HG02870 (cell line): ENCODE results near the gene KCNQ4.

Source experiments
- ATAC-seq: cut with Tn5 transposase; IDR thresholded peaks from one replicate; pipeline ENCODE4 v1.9.1; 2021; ENCODE audit warnings: mild to moderate bottlenecking, moderate library complexity; ENCODE audit not compliant: unreplicated experiment

KCNQ4 gene

DNA sequence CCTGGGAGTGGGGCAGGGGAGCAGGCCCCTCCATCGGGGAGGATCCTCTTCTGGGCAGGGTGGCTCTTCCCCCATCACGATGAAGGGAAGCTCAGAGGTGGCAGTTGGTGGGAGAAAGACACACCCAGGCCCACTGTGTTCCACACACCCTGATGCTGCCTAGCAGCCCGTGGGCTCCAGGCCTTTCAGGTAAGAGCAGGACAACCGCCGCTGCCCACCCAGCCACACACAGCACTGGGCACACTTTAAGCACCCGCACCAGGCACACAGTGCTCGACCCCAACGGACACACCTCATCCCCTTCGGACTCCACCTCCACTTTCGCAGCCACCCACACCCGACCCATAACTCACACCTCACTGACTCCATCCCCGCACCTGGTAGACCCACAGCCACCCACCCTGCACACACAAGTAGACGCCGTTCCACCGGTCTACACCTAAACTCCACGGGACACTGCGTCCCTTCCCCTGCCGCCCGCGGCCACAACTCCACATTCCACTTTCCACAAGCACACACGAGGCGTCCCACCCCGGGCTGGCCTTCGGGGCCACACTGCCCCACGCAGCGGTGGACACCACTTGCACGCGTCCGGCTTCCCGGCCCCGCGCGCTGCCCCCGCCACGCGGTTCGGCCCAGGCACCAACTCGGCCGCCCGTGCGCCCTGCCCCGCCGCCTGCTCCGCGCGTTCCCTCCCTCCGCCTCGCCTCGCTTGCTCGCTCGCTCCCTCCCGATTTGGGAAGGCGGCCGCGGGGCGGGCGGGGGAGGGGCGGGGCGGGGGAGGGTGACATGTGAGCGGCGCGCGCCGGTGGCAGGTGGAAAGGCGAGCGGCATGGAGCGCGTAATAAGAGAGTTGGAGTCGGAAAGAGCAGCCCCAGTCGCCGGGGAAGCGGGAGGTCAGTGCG lies at the start of gene KCNQ4:
Gene KCNQ4 (plus strand): TSS at position 787 of the 905 bp plus-strand sequence. CDS start 307 bp downstream, outside the sequence.
- no peak for ATAC-seq

DNA sequence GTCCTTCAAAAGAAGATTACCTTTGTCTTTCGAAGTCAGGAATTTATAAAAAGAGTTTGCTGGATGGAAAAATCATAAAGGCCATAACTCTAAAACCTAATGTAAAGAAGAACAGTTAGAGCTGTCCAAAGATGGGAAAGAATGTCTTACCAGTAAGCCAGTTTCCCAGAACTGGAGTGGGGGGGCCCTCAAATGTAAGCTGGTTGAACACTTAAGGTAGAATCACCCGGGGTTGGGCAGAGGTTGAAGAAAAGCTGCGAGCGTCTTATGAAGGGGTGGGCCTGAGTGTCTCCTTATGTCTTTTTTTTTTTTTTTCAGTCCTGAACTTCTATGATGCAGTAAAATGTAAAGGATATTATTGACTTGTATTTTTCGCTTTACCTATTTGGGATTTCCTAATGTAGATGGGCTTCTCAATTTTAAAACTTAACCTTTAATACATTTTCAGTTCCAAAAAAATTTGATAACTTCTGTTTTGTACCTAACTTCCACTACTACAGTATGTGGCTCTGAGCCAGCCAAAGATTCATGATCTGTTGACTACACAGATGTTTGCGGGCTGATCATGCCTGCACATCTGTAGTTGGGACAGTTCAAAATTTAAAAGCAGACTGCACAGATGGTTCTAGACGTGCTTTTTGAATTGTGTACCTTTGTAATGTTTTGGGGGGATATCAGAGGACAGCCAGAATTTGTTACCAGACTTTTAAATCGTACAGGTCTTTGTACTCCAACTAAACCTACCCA lies 48.5 kb upstream of the KCNQ4 start:
- no peak for ATAC-seq

DNA sequence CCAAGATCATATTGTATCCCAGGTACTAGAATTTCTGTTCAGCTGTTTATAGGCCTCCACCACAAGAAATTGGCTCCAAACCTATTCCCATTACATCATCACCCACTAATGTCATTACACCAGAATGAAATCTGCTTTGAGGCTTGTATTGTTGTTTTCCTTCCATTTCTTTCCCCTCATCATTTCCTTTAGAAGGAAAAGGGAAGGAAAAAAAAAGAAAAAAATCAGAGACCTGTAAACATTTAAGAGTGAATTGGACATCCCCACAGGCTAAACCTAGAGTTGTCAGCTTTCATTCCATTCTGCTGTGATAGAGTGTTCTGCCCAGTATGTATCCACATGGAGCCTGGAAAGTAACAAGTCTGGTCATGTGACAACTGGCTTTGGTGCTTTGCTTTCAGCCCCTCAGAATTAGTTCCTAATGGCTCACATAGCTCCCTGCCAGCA lies 47.5 kb upstream of the KCNQ4 start:
- ATAC-seq, result no peak

DNA sequence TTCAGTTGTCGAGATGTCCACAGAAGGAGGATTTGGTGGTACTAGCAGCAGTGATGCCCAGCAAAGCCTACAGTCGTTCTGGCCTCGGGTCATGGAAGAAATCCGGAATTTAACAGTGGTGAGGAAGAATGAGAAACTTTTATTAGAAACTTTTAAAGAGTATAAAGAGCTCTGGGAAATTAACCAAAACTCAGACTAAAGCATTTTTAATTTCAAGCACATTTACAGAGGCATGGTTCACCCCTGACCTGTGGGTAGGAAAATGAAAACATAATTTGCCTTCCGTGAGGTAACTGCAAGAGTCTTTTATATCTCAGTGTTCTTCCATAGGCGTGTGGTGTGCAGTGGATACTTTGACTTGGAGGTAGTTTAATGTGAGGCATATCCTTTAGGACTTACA lies 44.8 kb upstream of the KCNQ4 start:
- no peak for ATAC-seq

DNA sequence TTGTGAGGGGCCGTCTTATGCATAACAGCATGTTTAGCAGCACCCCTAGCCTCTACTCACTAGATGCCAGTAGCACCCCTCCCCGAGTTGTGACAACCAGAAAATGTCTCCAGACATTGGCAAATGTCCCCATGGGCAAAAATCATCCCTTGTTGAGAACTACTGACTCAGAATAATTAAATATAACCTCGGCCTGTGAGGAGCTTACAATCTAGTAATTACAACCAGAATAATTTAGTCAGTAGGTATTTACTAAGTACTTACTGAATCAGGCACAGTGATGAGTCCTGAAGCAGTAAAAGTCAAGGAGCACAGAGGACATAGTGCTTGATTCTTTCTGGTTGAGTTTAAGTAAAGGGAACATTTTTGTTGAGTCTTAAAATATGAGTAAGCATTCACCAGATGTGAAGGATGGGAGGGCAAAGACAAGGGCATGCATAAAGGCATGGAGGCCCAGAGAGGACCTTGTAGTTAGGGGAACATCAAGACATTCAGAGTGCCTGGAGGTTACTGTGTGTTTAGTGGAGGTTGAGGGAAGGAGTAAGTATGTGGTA lies 44.1 kb upstream of the KCNQ4 start:
- ATAC-seq, result no peak

DNA sequence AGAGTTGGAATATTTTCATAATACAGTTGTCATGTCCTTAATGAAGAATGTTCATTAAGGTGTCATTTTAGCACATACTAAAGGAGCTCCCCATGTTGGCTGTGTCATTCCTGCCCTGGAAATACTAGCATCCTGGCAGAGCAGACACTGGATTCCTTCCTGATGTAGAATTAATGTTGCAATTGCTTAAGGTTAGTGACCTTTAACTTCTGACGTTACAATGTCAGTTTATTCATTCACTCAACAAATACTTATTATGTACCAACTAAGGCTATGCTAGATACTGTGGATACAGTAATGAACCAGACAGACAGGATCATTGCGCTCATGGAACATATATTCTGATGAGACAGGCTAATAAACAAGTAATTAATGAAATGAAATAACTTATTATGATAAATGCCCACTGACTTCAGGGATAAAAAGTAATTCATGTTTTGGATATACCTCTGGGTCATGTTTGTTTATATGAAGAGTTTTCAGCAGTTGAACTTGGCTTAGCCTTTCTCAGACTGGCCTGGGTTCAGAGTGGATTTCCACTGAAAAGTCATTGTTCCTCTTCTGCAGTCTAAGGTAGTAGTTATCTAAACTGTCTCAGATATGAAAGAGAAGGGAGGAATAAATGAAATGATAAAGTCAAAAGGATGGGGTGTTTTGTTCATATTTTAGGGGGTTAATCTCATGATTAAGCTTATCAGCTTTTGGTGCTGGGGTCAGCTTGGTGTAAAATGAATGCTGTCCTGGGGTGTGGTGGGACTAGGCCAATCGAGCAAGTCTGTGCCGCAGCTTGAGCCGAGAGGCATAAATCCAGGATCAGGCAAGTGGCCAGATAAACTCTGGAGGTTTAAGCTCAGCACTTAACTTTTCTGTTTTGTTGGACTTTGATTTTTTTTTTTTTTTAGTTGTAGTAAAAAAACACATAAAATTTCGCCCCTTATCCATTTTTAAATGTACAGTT lies 43.3 kb upstream of the KCNQ4 start:
- no peak for ATAC-seq

DNA sequence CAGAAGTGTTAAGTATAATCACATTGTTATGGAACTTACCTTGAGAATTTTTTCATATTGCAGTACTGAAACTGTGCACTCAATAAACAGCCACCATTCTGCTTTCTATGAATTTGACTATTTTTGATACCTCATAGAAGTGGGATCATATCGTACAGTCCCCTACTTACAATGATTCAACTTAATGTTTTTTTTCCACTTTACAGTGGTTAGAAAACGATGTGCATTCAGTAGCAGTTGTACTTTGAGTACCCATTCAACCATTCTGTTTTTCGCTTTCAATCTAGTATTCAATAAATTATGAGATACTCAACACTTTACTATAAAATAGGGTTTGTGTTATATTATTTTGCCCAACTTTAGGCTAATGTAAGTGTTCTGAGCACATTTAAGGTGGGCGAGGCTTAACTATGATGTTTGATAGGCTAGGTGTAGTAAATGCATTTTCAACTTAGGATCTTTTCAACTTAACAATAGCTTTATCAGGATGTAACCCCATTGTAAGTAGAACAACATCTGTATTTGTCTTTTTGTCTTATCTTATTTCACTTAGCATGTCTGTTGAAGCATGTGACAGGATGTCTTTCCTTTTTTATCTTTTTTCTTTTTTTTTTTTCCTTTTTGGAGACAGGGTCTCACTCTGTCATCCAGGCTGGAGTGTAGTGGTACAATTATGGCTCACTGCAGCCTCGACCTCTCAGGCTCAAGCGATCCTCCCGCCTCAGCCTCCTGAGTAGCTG lies 42.4 kb upstream of the KCNQ4 start:
- no peak for ATAC-seq

DNA sequence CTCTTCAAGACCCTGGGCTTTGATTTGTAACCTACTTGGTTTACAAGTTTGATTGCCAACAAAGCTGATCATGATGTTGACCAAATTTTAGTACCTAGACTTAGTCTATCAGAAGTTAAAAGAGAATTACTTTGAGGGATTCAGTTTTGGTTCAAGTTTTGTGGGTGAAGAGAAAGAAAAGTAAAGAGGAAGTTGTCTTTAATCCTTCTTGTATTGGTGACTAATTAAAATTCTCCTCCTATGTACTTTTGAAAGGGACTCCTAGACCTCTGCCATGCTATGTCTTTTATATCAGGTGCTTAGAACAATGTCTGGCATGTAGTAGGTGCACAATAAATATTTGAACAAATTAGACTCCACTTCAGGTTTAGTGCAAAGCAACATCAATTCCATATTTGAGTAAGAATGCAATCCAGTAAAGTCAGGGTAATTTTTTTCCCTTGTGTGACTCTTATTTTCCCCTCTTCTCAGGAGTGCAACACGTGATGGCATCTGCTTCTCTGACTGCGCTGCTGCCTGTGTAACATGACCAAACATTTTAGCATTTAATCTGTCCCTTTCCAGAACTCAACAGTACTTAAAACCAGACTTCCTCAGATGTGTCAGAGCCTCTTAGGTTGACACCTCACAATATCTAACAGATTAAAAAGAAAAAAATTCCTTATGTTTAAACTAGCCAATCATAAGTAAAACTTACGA lies 41.1 kb upstream of the KCNQ4 start:
- no peak for ATAC-seq

DNA sequence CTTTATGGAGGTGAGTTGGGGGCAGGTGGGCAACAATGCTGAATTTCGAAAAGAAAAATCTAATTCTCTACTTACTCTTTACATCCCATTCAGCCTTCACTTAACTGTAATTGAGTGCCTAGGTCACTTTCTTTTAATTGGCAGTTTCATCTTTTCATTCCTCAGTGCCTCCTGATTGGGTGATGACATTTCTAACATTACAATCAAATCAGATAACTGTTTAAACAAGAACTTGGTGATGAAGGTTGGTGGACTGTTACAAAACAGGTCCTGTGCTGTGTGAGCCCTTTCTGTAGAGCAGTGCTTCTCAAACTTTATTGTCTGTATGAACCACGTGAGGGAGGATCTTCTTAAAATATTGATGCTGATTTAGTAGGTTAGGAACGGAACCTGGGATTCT lies 40.1 kb upstream of the KCNQ4 start:
- no peak for ATAC-seq

DNA sequence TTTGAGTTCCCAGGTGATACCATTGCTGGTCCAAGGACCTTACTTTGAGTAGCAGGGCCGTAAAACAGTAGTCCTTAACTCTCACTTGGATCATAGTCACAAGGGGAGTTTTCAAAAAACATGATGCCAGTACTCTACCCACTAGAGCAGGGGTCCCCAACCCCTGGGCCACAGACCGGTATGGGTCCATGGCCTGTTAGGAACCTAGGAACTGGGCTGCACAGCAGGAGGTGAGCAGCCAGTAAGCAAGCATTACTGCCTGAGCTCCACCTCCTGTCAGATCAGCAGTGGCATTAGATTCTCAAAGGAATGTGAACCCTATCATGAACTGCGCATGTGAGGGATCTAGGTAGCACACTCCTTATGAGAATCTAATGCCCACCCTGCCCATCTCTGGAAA lies 39.7 kb upstream of the KCNQ4 start:
- no peak for ATAC-seq

DNA sequence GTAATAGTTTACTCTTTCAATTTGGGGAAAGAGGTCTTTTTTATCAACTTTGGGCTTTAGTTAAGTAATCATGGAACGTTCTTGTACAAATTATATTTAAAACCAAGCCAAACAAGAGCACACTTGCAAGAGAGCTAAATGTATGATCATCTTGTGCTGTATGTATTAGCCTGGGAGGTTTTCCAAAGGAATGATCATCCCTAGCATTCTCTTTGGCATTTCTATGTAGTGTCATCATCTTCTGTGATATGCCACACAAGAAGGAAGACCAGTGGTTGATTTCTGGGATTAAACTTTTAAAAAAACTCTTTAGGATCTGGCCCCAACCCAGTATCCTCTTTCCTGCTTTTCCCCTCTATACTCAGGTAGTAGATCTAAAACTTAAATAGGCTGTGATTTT lies 38.4 kb upstream of the KCNQ4 start:
- ATAC-seq, result no peak

DNA sequence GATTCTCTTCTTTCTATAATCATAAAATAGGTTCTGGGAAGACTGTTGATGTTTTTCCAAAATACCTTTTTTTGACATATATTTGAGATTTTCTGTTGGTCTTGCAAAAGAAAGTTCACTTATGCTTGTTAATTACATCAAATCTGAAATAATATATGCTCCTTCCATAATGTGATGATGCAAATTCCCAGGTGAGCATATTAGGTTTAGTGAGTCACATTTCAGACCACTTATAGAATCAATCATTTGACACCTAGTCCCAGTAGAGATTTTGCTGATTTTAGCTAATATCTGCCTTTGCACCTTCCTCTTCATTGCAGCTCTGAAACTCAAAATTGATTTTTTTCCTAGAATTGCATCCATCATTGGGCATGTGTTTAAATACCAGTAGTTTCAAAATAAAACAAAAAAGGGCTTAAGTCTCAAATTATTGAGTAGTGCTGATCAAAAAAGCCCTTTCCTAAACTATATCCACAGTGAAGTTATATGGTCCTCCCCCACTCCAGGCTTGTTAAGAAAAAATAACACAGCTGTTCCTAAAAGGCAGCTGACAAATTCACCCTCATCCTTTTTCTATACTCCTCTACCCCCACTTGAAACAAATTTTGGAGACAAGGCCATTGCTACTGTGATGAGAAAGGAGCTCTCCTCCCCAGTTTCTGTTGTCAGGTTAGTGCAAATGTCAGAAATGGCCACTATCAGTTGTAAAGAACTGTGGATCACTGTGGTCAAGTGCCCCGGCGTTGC lies 37.1 kb upstream of the KCNQ4 start:
- no peak for ATAC-seq

DNA sequence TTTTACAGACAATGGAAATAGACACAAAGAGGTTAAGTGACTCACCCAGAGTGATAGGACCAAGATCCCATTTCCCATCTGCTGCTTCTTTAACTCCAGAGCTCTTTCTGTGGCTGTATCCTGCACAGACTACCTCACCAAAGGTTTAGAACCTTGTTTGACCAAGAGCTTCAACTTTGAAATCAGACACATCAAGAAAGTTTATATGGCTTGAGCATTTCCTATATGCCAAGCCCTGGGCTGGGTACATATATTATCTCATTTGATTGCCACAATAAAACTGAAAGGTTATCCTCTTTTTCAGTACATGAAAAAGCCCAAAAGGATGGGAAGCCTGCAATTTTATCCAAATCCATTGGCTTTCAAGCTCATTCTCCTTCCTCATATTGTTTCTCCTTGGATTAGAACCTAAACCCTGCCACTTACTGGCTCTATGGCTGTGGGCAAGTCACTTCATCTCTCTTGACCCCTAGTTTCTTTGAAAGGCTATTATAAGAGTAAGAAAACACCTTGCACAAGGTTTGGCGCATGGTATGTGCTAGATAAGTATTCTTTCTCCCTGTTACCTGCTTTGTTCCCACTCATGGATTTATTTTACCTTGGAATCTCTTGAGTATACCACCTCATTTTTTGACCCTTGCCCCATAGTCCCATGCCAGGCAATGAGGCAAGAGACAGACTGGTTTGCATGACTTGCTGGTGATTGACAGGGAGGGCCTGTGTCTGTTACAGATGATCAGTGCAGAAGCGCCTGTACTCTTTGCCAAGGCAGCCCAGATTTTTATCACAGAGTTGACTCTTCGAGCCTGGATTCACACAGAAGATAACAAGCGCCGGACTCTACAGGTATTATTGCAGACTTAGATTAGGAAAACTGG lies 34.5 kb upstream of the KCNQ4 start:
- ATAC-seq, result no peak

DNA sequence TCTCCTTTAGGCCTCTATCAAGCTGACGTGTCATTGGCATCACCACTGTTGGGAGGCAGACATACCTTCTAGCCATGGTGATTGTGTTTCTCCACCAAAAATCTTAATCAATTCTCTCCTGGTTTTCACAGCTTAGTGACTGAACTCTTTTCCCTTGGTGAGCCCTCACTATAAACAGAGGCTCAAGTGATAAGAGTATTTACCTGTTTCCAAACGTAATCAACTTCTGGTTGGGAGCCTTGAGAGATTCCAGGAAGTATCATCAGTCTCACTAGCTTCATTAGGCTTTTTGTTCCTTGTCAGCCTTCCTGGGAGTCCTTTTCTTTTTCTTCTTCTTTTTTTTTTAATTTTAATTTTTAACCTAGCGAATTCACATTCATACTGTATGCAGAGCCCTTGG lies 33.8 kb upstream of the KCNQ4 start:
- no peak for ATAC-seq

DNA sequence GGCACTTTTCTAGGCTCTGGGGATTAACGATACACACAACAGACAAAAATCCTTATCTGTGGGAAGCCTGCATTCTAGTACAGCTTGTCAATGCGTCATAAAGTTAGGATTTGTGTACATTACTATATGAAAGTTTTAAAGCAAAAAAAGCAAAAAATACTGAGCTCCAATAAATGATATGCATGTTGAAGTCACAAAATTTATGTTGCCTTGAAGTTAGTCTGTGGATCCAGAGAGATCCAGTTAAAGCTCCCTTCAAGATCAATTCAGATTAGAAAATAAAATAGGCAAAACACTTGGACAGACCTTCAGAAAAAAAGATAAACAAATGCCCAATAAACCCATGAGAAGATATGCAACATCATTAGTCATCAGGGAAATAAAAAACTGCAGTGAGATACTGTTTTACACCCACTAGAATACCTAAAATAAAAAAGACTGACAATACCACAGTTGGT lies 33.1 kb upstream of the KCNQ4 start:
- no peak for ATAC-seq

DNA sequence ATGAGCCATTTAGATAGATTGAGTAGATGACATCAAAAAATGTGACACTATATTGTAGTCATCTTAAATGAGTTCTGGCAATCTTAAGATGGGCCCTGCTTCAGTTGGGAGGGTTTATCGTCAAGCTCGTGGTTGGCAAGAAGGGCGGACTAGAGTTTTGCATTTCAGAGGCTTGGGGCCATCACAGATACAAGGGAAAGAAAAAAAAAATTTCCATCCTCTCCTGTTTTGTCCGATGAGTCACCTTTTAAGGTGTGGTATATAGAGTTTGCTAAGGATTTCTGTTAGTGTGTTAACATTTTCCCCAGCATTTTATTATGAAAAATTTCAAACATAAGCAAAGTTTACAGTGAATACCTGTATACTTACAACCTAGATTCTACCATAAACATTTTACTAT lies 31.8 kb upstream of the KCNQ4 start:
- no peak for ATAC-seq

DNA sequence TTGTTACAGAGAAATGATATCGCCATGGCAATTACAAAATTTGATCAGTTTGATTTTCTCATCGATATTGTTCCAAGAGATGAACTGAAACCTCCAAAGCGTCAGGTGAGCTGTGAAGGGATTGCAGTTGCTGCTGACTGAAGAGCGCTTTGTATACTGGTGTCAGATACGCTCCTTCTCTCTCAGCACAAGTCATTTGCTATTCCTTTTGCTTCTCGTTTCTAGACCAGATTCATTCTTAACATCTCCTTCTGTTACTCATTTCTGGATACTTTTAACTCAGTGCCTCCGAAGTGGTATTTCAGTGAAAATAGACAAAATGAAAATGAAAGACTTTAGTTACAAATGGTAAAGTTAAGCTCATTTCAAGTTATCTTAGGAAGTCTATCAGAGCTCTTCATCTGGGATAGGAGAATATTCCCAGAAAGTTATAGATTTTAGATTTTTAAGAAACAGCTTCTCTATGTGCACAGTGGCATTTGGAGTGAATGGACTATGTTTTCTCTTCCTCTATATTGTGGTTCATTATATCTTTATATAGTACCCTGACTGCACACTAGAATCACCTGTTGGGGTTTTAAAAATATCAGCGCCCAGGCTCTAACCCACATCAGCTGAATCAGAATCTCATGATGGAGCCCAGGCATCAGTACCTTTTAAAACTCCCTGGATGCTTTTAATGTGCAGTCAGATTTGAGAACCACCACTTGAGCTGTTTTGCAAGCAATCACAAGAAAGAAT lies 30.3 kb upstream of the KCNQ4 start:
- no peak for ATAC-seq
